Epidermal melanocyte (primary cell): ENCODE data around the gene NKAIN2.
"Not testable (repeated sequence)": the region's sequence is repeated elsewhere in the genome, so short reads cannot be mapped to it uniquely, and the experiment has no call there.

Experiments
- DNase-seq: peaks from one replicate; pipeline ENCODE4 v3.0.0; 2011; ENCODE audit warnings: low spot score; ENCODE audit not compliant: insufficient read length

Gene NKAIN2

DNA sequence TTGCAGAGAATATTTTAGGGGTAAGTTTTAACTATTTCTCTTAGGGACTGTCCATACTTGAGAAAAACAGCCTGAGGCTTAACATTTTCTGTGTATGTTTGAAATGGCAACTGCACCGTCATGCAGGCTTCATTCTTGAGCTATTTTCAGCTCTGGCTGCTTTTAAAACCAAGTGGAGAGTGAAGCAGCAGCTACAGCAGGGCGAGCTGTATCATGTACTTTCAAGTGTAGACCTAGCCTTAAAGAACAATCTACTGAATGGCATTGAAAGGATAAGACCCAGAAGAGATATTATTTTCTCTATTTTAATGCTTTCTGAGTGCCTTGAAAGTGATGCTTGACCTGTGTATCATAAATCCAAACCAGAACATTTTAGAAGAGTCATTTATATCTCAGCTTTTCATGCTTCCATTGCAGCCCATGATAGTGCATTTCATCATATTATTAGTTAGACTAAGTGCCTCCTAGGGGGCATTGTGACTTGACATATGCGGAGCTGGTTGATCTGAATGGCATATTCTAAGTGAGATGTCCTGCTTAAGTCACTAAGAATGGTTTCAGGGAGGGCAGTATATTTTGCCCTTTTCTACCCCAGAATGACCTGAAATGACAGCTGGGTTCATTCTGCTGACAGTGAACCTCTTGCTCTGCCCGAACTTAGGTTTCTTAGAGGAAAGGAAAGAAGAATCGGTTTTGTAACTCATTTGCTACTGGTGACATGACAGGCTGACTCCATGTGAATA, 85.3 kb downstream of the NKAIN2 start:
- no peak for DNase-seq

DNA sequence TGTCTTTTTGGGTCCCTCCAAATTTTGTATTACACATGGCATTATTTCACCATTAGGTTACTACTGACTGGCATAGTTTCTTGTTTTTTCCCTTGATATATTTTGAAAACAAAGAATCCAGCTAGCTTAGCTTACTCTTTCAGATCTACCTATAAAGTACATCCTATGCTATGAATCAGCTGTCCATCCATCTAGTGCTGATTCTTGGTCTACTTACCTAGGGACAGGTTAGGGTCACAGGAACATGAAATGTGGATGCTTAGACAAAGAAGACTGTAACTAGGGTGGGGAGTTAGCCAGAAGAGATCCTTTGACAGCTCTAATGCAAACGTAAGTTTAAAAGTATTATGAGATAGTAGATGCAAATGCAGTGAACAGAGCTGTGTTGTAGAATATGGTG, 91.7 kb downstream of the NKAIN2 start:
- DNase-seq = no peak

DNA sequence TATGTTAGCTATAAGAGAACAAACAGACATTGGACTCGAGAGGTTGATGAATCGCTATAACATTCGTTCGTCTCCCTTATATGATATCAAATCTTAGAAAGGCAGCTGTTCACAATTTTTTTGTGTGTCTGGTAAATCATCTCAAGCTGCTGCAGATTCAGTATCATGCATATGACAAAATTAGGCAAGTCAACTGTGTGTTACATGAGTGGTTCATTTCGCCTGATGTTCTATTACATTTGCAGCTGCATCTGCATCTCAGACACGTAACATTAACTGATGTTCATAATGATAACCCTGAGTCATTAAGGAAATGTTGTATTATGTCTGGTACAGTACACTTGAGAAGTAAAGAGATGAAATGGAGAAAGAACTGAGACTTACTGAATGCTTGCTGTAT, 92.1 kb downstream of the NKAIN2 start:
- no peak for DNase-seq

DNA sequence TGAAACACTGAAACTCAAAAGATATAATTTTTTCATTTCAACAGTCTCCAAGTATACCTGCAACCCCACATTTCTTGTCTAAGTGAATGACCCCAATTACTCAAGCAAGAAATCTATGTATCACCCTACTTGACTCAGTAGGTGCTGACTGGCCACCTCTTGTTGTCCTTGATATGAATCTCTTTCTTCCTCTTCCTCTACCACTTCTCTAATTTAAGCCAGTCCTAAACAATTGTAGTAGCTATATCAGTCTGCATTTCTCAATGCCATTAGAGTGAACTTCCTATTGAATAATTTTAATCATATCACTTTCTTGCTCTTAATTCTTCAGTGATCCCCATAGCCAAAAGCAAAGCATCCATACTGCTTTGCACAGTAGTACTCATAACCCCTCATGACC, 93.2 kb downstream of the NKAIN2 start:
- no peak for DNase-seq

DNA sequence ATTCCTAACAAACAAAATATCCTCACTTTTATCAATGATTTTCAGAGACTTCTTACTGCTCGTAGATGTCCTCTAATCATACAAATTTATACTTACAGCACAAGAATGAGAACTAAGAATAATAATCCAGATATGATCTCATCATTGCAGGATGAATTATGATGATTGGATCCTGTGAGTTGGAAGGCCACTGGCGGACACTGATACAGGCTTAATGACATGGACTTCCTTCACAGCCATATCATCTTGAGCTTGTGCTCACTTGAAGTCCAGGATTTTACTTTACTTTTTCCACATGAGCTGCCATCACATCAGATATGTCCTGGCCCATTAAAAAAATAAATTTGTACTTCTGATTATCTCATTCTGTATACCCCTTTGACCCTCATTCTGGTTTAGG, 94.3 kb downstream of the NKAIN2 start:
- no peak for DNase-seq

DNA sequence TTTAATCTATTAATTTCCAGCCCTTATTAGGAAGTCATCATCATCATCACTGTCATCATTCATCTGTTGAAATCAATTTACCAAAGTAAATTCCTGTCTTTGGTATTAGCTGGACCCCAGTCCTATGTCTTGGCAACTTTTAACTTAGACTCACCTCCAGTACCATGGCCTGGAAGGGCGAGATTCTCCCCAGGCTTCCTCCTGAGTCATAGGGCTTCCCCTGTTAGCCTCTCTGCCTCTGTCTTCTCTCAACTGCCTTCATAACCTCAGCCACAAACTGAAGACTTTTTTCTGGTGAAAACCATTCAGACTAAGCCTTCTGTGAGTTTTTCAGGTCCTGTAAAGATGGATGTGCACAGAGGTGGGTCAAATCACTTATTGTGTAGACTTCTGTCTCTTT, 95.0 kb downstream of the NKAIN2 start:
- DNase-seq = no peak

DNA sequence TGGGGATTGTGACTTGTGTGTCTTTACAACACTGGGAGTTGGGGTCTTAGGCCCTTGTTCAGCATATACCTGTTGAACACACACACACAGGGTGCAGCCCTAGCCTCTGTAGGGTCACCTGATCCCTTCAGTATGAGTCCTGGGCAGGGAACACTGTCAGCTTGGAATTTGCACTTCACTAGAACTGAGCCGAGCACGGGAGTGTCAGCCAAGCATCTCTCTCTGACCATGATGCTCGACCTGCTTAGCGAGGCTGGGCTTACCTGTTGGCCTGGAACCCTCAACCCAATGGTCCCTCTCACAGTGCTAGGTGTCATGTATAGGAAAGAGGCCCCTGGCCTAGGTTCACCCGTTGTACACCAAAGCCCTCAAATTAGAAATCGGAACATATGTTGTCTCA, 96.1 kb downstream of the NKAIN2 start:
- DNase-seq = no peak

DNA sequence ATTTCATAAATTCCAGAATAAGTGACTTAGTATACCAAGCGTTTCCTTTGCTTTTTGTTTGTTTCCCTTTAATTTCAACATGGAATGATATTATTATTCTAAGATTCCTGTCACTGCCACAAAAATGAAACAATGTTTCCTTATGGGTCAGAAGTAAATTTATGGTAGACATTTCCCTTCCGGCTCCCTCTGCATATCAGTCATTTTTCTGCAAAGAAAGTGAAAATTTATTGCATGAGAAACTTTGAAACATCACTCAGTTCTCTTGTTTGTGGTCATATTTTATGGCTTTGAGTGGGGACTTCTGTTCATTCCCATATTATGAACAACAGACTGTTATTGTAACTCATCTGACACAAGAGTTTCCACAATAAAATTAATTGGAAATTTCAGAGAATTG, 97.8 kb downstream of the NKAIN2 start:
- DNase-seq = no peak

DNA sequence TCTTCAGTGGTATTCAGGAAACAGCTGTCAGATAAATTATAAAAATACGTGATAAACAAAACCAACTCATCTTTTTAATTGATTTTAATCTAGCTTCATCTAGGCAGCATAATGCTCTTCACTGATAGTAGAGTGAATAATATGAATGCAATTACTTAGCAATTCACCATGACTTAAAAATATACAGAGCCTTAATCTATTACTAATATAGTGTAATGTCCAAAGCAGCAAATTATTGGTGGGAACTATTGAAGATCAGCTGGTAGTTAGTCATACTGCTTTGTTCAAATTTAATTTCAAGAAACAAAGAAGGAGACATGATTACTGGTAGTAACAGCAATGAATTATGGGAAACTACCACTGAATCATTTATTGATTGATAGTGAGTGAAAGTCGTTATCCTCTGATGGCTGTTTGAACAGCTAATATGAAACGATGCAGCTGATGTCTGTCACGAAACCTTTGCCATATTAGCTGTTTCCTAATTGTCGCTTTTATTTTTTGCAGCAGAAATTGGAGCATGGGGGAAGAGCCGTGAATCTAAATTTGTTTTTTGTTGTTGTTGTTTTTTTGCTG, 99.2 kb downstream of the NKAIN2 start:
- no peak for DNase-seq

DNA sequence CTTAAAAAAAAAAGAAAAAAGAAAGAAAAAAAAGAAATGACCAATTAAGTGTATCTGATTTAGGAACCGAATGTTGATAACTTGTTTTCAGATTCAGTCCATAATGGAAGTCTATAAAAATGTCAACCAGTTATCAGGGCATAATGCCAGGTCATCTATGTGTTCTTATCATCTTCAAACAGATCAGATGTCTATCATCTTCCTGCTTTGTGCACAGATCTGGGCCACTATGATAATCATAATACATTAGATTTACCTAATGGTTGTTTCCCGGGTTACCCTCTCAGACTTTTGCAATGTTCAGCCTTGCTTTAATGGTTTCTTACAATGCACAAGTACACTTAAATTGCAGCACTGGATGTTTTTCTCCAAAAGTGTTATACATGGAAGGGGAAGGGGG, 100.6 kb downstream of the NKAIN2 start:
- no peak for DNase-seq

DNA sequence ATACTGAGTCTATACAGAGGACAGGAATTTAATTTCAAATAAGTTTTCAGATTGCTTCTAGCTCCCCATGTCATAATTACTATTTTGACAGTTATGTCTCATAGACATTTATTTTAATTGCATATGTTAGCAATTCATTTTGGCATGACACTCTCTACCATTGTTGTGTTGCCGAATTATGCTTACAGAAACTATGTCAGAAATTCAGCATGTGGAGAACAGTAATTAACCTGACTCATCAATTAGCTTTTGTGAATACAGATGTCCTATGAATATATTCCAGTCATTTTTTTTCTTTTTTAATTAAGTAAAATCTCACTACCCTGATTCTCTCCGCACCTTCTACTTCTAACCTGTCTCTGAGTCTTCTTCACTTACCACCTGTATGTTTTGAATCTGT, 105.1 kb downstream of the NKAIN2 start:
- DNase-seq = no peak

DNA sequence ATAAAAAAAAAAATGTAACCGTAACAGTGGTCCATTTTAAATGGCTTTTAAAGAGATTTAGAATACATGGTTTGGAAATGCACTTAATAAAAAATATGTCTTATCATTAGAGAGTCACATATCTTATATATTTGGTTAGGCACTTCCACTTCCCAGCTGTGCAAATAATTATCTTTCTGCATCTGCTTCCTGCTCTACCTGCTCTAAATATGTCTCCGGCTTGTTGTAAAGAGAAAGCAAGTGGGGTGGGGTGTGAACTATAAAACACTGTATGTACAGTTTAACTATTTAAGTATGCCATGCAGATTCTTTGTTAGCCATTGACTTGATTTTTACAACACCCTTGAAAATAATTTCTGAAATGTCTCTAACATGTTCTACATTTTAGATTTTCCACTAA, 106.3 kb downstream of the NKAIN2 start:
- DNase-seq = no peak

DNA sequence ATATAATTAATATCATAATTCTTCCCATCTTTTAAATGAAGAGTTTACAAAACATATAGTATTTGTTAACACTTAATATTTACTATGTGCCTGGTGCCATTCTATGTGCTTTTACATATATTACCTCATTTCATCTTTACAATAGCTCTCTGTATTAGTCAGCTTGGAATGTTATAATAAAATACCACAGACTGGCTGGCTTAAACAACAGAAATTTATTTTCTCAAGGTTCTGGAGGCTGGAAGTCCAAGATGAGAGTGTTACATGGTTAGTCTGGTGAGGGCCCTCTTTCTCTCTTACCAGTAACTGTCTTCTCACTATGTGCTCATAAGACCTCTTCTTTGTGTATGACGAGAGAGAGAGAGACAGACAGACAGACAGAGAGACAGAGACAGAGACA, 110.2 kb downstream of the NKAIN2 start:
- DNase-seq = no peak

DNA sequence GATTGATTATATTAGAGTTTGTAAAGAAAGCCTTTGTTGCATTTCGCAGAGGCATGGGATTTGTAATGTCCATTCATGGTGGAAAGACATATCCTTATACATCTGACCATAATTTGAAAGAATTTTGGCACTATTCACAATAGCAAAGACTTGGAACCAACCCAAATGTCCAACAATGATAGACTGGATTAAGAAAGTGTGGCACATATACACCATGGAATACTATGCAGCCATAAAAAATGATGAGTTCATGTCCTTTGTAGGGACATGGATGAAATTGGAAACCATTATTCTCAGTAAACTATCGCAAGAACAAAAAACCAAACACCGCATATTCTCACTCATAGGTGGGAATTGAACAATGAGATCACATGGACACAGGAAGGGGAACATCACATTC, 119.7 kb downstream of the NKAIN2 start:
- DNase-seq = not testable (repeated sequence)

DNA sequence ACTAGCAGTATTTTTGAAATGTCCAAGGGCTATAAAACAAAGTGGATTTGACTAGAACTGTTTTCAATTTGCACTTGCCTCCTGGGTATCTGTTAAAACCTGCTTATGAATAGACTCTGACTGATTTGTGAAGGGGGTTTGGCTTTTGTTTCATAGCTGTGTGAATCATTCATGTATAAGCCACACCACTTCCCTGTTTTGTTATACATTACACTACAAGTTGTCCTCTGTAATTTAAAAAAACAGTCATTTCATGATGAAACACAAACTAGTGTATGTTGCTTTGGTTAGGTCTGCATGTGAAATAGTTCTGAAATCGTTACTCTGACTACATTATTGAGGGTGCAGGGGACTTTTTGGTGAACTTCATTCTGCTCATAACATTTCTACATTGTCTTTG, 121.7 kb downstream of the NKAIN2 start:
- no peak for DNase-seq

DNA sequence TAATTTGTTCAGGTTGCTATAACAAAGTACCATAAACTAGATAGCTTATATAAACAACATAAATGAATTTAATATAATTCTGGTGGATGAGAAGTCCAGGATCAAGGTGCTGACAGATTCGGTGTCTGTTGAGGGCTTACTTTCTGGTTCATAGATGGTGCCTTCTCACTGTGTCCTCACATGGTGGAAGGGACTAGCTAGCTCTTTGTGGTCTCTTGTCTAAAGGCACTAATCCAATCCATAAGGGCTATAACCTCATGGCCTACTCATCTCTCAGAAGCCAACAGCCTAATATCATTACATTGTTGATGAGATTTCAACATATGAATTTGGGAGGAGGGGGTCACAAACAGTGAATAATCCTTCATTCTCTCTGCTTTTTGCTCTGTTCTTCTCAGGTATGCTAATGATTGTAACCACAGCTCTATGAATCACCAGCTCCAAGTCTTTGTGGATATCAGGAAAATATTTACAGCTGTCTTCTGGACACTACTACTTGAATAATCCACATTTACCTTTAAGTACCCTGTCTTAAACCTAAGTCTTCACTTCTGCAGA, 122.3 kb downstream of the NKAIN2 start:
- DNase-seq = no peak

DNA sequence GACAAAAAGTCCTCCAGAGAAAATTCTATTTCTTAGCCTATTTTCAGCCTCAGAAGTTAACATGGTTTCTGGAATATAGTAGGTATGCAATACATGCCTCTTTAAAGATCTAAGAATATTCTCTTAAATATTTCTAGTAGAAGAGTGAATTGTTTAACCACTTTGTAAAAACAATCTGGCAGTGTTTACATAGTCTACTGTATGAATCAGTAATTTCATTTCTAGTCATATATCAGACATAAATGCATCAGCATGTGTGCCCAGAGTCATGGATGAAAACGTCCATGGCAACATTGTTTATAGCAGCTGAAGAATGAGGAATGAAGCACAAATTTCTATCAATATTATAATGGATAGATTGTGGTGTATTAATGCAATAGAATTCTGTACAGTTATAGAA, 124.9 kb downstream of the NKAIN2 start:
- no peak for DNase-seq

DNA sequence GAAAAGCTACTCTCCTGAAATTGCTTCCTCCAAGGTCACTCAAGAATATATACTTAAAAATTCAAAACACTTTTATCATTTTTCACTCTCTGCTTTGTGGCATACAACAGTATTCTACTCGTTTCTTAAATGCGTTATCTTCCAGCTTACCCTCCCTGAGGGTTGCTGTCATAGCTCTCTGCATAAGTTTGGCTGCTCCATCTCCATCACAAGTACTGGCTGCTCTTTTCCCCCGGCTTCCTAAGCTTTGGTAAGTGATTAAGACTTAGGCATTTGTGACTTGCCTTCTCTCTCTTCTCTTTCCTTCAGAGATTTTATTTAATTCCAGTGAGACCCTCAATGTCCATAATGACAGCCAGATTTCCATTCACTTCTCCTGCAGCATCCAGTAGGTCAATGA, 128.3 kb downstream of the NKAIN2 start:
- DNase-seq = no peak

DNA sequence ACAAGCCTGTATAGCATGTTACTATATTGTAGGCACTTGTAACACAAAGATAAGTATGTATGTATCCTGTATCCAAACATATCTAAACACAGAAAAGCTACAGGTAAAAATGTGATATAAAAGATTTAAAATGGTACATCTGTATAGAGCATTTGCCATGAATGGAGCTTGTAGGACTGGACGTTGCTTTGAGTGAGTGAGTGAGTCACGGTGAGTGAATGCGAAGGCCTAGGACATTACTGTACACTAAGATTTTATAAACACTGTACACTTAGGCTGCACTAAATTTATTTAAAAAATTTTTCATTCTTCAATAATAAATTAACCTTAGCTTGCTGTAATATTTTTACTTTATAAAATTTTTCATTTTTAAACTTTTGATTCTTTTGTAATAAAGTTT, 136.9 kb downstream of the NKAIN2 start:
- DNase-seq = no peak

DNA sequence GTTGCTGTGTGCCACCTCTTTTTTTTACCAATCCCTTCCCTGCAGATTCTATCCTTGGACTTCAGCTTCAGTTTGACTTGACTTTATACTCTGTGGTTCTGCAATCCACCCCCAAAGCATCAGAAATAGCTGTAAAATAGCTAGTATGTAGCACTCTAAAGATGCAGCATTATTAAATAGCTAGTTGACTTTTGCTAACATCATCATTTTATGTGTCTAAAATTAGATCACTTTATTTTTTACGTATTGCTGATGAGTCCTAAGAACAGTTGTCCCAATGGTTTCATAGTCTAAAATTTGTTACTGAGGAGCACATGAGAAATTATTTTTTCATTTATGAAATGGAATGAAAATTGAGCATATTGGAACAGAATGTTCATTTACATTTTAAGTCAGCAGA, 138.2 kb downstream of the NKAIN2 start:
- DNase-seq = no peak

DNA sequence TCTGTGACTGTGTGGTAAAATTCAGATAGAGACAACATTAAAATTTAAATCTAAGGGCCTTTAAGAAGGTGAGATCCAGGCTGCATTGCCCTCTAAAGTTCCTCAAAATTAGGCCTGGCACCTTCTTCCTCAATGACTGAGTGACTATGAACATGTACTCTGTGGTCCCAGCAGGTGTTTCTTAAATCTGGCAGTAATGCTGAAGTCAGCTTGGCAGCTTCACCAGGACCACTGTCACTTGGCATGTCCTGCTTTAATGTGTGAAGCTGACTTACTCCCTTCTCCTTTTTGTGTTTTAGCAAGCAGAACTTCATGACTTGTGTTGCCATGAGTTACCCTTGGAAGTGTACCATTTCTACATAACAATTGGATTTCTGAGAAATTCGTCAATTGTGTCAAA, 141.7 kb downstream of the NKAIN2 start:
- DNase-seq = no peak

DNA sequence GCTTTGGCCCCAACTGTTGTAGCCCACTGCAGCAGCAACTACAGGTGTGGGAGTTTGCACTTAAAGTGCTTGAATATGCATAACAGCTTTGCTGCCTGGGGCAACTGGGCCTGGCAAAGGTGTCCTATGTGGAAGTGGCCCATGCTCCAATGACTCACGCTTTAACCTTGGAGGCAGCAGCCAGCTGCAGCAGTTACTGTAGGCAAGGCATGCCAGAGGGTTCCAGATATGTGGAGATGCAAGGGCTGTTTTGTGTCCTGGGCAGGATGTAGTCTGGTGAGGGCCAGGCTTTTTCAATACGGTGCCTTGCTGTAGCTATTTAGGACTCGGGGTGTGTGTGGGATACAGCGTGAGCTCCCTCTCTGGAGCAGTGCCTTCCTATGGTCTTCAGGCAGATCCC, 150.3 kb downstream of the NKAIN2 start:
- DNase-seq = no peak

DNA sequence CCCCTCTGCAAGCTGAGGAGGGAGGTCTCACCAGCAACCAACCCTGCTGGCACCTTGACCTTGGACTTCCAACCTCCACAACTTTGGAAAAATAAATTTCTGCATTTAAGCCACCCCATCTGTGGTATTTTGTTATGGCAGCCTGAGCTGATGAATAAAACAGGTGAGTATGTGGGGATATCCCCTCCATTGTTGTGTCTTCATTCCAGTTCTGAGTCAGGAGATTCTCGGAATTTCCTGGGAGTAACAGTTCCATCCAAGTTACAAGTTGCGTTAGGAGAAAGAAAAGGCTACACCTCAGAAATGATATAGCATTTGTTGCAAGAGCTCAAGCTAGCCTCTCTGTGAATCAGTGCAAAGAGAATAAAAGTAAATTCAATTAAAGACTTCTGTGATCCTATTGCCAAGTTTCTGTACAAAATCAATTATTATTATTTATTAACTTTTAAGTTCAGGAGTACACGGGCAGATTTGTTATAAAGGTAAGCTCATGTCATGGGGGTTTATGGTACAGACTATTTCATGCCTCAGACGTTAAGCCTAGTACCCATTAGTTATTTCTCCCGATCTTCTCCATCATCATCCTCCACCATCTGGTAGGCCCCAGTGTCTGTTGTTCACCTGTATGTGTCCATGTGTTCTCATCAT, 153.0 kb downstream of the NKAIN2 start:
- no peak for DNase-seq
